NCI-H226 (cell line): ENCODE results near the gene NOSTRIN.
"Not testable (repeated sequence)": the region's sequence is repeated elsewhere in the genome, so short reads cannot be mapped to it uniquely, and the experiment has no call there.

Experiments
- DNase-seq: peaks from one replicate; pipeline ENCODE4 v3.0.0-alpha.2; 2015

Gene NOSTRIN

DNA sequence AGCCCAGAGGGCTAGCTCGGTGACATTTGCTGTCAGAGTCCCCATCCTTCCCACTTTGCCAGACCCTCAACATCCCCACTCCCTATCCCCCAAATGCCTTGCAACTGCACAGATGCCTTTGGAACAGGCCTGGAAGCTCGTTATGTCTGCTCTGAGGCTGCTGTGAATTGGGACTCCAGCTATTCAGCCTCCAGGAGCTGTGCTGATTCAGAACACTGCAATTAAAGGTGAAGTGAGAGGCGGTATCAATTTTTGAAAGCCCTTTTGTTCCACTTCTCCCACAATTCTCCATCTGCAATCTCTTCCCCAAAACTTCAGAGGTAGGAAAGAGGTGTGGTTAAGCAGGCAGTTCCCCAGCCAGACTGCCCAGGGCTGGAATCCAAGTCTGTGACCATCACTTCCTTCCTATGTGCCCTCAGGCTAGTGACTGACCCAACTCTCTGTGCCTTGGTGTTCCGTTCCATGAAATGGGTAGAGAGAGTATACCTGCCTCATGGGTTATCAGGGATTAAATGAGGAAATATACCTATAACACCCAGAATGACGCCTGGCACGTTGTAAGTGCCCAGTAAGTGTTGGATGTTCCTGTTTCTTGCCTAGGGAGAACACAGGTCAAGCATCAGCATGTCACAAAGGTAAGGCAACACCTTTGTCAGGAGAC is 17.5 kb downstream of the NOSTRIN start:
- DNase-seq: no peak

GRCh38 chr2:168821577-168821976 is 19.1 kb downstream of the NOSTRIN start:
- no peak for DNase-seq

- no peak for DNase-seq
These were observed 19.6 kb downstream of the NOSTRIN start for GRCh38 chr2:168821992-168822391.

DNA sequence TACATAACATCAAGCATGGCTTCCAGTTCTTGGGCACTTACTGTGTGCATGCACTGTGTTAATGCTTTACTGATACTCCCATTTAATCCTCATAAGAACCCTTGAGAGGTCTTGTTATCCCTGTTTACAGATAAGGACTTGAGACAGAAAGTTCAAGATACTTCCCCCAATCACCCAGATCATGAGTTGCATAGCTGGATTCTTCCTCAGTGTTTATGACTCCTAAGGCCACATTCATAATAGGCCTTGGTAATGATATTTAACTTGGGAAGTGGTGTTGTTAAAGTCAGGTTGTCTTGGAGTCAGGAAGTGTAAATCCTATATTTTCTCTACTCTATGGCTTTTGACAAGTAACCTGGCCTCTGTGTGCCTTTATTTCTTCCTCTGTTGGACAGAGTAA is 22.7 kb downstream of the NOSTRIN start:
- no peak for DNase-seq

GRCh38 chr2:168830958-168831357 is 28.5 kb downstream of the NOSTRIN start:
- no peak for DNase-seq

DNA sequence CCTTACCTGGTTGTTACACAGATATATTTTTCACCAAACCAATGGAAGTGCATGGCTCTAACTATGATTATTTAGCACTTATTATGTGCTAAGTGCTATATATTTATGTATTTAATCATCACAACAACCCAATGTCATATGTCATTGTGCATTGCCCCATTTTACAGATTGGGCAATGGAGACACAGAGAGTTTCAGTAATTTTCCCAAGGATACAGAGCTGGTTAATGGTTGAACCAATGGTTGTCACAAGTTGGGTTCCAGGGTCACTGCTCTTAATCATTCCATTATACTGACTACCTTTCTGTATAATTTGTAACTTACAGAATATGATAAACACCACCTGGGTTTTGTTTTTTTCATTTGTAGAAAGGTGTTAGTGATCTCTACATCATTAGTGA is 29.2 kb downstream of the NOSTRIN start:
- no peak for DNase-seq

- DNase-seq: no peak
These were observed 33.5 kb downstream of the NOSTRIN start for GRCh38 chr2:168835969-168836368.

DNA sequence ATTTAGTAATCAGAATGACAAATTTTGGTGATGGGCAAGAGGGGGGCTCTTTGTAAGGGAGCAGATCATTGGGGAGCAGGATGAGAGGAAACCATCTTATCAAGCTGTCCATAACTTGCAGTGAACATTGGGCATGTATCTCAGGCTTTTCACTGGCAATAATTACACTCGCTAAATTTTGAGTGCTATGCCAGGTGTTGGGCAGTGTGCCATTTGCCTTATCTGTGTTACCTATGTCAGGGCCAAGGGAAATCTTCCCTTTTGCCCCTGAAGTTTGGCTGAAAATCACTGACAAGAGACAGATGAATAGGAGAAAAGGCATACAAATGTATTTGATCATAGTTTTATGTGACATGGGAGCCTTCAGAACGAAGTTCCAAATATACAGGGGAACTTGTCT is 39.0 kb downstream of the NOSTRIN start:
- DNase-seq: no peak

- DNase-seq: no peak
These were observed 40.8 kb downstream of the NOSTRIN start for GRCh38 chr2:168843253-168843652.

DNA sequence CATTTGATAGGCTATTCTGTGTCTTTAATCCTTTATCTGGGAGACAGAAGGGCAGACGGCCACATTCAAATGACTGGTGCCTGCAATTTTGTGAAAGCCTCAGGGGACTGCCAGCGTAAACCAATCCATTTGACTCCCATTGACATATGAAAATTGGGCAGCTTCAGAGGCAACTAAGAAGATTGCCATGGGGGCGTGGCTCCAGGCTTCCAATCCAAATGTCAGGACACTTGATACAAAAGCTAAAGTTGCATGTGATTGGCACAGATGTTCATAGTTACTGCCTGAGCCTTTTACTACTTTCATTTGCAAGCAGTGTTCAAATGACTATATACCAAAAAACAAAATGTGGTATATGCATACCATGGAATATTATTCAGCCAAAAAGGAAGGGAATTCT is 45.8 kb downstream of the NOSTRIN start:
- DNase-seq: no peak

- DNase-seq: peak; percentile 58
These were observed 47.2 kb downstream of the NOSTRIN start for GRCh38 chr2:168849610-168850009.

DNA sequence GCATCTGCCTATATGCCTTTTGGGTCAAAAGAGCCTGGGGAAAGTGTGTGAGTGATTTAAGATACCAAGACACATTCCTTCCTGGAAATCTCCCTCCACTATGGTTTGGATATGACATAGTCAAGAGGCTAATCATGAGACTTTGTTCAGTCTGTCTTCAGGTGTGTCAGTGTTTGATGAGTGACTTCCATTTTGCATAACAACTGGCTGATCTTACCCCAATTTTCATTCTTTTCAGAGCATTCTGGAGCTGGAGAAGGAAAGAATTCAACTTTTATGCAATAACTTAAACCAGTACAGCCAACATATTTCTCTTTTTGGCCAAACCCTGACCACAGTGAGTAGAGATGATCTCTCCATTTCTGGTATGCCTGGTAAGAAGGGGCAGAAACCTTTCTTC is 48.4 kb downstream of the NOSTRIN start:
- DNase-seq: no peak

- peak; percentile 89 for DNase-seq
These were observed 49.4 kb downstream of the NOSTRIN start for GRCh38 chr2:168851674-168852320.

DNA sequence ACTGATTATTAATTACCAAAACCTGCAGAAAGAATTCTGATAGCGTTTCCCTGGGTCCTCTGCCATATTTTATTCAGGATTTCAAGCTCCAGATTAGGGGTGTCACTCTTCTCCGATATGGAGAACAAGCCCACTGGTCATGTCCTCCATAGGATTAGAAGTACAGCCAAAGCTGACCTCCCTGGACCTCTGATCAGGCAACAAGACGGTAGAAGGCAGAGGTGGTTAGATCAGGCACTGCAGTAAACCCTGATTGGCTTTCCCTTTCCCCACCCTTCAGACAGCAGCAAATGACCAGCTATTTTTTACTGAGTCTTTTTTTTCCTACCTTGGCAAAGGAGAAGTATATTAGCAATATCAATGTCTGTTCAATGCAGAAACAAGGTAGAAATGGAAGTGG is 50.0 kb downstream of the NOSTRIN start:
- DNase-seq: no peak

GRCh38 chr2:168853471-168853870 is 51.0 kb downstream of the NOSTRIN start:
- no peak for DNase-seq

GRCh38 chr2:168854651-168855050 is 52.2 kb downstream of the NOSTRIN start:
- no peak for DNase-seq

GRCh38 chr2:168855601-168856000 is 53.2 kb downstream of the NOSTRIN start:
- no peak for DNase-seq

GRCh38 chr2:168858146-168858545 is 55.7 kb downstream of the NOSTRIN start:
- DNase-seq: no peak

- not testable (repeated sequence) for DNase-seq
These were observed 64.7 kb downstream of the NOSTRIN start for GRCh38 chr2:168867164-168867563.

DNA sequence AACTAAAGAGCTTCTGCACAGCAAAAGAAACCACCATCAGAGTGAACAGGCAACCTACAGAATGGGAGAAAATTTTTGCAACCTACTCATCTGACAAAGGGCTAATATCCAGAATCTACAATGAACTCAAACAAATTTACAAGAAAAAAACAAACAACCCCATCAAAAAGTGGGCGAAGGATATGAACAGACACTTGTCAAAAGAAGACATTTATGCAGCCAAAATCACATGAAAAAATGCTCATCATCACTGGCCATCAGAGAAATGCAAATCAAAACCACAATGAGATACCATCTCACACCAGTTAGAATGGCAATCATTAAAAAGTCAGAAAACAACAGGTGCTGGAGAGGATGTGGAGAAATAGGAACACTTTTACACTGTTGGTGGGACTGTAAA is 67.9 kb downstream of the NOSTRIN start:
- not testable (repeated sequence) for DNase-seq

DNA sequence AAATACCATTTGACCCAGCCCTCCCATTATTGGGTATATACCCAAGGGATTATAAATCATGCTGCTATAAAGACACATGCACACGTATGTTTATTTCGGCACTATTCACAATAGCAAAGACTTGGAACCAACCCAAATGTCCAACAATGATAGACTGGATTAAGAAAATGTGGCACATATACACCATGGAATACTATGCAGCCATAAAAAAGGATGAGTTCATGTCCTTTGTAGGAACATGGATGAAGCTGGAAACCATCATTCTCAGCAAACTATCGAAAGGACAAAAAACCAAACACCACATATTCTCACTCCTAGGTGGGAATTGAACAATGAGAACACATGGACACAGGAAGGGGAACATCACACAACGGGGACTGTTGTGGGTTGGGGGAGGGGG is 68.4 kb downstream of the NOSTRIN start:
- not testable (repeated sequence) for DNase-seq

DNA sequence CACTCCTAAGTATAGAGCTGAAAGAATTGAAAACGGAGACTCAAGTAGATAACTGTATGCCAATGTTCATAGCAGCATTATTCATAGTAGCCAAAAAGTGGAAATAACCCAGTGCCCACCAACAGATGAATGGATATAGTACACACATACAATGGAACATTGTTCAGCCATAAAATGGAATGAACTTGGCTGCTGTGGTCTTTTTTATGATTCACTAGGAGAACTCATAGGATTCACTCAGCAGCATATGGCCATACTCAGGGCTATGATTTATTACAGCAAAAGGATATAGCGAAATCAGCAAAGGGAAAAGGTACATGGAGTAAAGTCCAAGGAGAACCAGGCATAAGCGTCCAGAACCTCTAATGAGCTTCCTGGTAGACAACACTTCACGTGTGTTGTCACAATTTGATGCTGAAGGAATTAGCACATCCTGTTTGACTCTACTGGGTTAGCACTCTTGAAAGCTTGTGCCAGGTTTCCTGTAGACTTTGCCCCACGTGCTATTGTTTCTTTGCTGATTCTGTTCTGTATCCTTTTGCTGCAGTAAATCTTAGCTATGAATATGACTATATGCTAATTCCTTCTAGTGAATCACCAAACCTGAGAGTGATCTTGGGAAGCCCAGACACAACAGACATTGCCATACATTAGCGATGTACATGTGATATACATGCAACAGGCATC is 72.1 kb downstream of the NOSTRIN start:
- no peak for DNase-seq

- not testable (repeated sequence) for DNase-seq
These were observed 79.7 kb downstream of the NOSTRIN start for GRCh38 chr2:168882163-168882562.

- peak; percentile 35 for DNase-seq
These were observed 82.5 kb downstream of the NOSTRIN start for GRCh38 chr2:168884975-168885374.
